Activated CD4-positive, alpha-beta T cell treated with anti-CD3 and anti-CD28 coated beads for 48 hours (primary cell): ENCODE data around the gene RPH3AL.
"Not testable (repeated sequence)": the region's sequence is repeated elsewhere in the genome, so short reads cannot be mapped to it uniquely, and the experiment has no call there.

ENCODE experiments used
- DNase-seq: peaks from one replicate; pipeline ENCODE4 v3.0.0-alpha.2; 2020

RPH3AL gene

GRCh38 chr17:315399-315798 is 37.2 kb downstream of the RPH3AL start:
- not testable (repeated sequence) for DNase-seq

GRCh38 chr17:314614-314944 is 38.0 kb downstream of the RPH3AL start:
- not testable (repeated sequence) for DNase-seq

- no peak for DNase-seq
Measured at GRCh38 chr17:313911-314613, 38.5 kb downstream of the RPH3AL start.

- DNase-seq, result no peak
Measured at GRCh38 chr17:313231-313630, 39.4 kb downstream of the RPH3AL start.

- no peak for DNase-seq
Measured at GRCh38 chr17:312476-313148, 40.0 kb downstream of the RPH3AL start.

GRCh38 chr17:311119-311782 is 41.4 kb downstream of the RPH3AL start:
- DNase-seq, result no peak

- DNase-seq, result no peak
Measured at GRCh38 chr17:310111-311010, 42.2 kb downstream of the RPH3AL start.

GRCh38 chr17:309361-309888 is 43.2 kb downstream of the RPH3AL start:
- peak; percentile 50 for DNase-seq

- DNase-seq, result no peak
Measured at GRCh38 chr17:307741-308507, 44.7 kb downstream of the RPH3AL start.

- DNase-seq, result no peak
Measured at GRCh38 chr17:307295-307691, 45.3 kb downstream of the RPH3AL start.

GRCh38 chr17:306536-307294 is 45.9 kb downstream of the RPH3AL start:
- no peak for DNase-seq

- DNase-seq, result no peak
Measured at GRCh38 chr17:306116-306515, 46.5 kb downstream of the RPH3AL start.

GRCh38 chr17:305090-305976 is 47.3 kb downstream of the RPH3AL start:
- DNase-seq, result no peak

GRCh38 chr17:304461-304860 is 48.1 kb downstream of the RPH3AL start:
- no peak for DNase-seq

- DNase-seq, result no peak
Measured at GRCh38 chr17:303168-303567, 49.4 kb downstream of the RPH3AL start.

GRCh38 chr17:302300-302698 is 50.3 kb downstream of the RPH3AL start:
- DNase-seq, result no peak

- DNase-seq, result no peak
Measured at GRCh38 chr17:301681-302299, 50.8 kb downstream of the RPH3AL start.

GRCh38 chr17:300881-301280 is 51.7 kb downstream of the RPH3AL start:
- no peak for DNase-seq

GRCh38 chr17:299546-299945 is 53.1 kb downstream of the RPH3AL start:
- DNase-seq, result no peak
